HL-60 (cell line): ENCODE data around the gene NLGN1.

ENCODE experiments used
- CTCF ChIP-seq: IDR thresholded peaks from one replicate; pipeline ENCODE4 v1.5.1; 2011; ENCODE audit warnings: low read length, control low read depth, inconsistent platforms; ENCODE audit not compliant: insufficient read depth
- GABPA ChIP-seq: IDR thresholded peaks from 2 replicates; pipeline ENCODE4 v1.6.1; 2012; ENCODE audit warnings: low read depth
- POLR2AphosphoS5 ChIP-seq: IDR thresholded peaks from 2 replicates; pipeline ENCODE4 v1.6.1; 2012; ENCODE audit warnings: low read depth
- SPI1 ChIP-seq: IDR thresholded peaks from 2 replicates; pipeline ENCODE4 v1.6.1; 2012; ENCODE audit warnings: low read depth, mild to moderate bottlenecking, borderline replicate concordance

- TF ChIP-seq POLR2AphosphoS5 (no peak), CTCF (no peak), GABPA (no peak), SPI1 (no peak)
Measured at GRCh38 chr3:174295306-174296092, 898.0 kb downstream of the NLGN1 start.
